Measurements from ENCODE around the gene JAKMIP2. TPM values are rescaled to one million over a fixed set of nuclear protein-coding genes. Genes with fewer than 3 reads are reported as not detected.
"Not testable (repeated sequence)": the region's sequence is repeated elsewhere in the genome, so short reads cannot be mapped to it uniquely, and the experiment has no call there.

Gene JAKMIP2
- under 1 TPM; 0.10 to 0.20 TPM for polyA plus RNA-seq

DNA sequence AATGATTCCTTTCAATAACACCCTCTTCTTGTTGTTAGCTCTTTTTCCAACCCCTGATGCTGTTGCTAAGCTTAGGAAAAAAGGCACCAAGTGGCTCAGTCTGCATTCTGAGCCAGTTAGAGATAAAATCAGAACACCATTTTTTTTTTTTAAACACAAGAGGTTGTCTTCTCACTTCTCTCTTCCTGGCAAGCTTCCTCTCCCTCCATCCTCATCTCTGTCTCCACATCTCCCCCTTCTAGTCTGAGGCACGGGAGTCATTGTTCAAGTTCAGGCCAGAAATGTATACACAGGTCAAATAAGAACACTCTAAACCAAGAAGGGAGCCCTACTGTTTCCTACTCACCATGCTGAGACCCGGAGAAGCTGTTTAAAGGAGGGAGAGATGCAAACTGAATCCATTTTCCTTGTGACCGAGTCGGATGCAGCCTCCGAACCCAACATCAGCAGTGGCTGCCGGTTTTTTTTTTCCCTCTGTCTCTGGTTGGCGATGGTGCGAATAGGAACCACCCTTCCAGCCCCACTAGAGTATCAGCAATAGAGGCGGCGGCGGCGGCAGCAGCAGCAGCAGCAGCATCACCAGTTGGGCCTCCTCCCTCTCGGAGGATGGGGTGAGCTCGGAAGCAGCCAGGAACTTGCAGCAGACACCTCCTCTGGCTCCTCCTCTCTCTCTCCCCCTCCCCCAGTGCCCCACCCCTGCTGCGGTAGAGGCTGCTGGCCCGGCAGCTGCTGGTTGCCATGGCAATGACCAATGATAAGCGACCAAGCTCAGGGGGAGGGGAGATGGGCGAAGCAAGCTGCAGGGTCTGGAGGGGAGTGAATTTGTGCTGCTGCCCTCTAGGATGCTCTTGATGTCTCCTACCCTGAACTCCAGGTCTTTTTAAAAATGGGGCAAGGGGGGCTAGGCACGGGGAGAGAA, at the start of gene JAKMIP2:
JAKMIP2 (minus strand) TSS at position 619 of the 919 bp plus-strand sequence. CDS start 110,922 bp downstream, outside the sequence.
- WGBS, 2 donors = 3 to 4% methylated on average over 18 to 19 of the region's 19 CpGs
- H3K36me3 ChIP-seq (ENCODE audit: control insufficient read depth in 2 of 2, insufficient read depth in 2 of 2, low read length in 1 of 2) = no peaks in the 10 kb centered on the region
- H3K27me3 ChIP-seq (ENCODE audit: control insufficient read depth in 1 of 2, insufficient read depth in 2 of 2, low read length in 2 of 2) = no peaks in the 10 kb centered on the region
- no peak within 1 kb of the TSS for H3K27ac ChIP-seq (ENCODE audit: low read depth in 2 of 2, low read length in 1 of 2)
- peak within 1 kb of the TSS; percentile 8 to 24 for H3K4me3 ChIP-seq (ENCODE audit: low read depth in 1 of 2, low read length in 2 of 2)
- H3K4me1 ChIP-seq (ENCODE audit: control insufficient read depth in 2 of 2, insufficient read depth in 2 of 2, low read length in 1 of 2) = no peaks in the 10 kb centered on the region
- H3K9me3 ChIP-seq (ENCODE audit: control insufficient read depth in 2 of 2, insufficient read depth in 1 of 2, low read depth in 1 of 2, low read length in 1 of 2) = no peaks in the 10 kb centered on the region

DNA sequence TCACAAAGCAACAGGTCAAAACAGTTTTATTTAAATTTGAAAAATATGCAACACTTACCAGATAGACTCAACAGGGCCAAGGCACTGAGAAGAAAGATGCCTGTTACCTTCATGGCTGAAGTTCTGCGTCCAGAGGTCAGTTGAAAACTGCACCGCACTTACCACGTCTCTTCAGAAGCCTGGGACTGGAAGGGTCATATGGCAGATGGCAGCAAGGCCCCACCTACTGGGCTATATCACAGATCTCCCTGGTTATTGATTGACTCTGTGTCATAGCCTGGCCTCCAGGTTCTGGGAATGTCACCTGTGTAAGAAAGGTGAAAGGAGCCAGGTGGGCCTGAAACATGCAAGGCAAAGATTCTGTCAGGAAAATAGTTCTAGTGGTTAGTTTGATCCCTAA, 48.9 kb upstream of the JAKMIP2 start, which contains the start of gene SPINK1:
SPINK1 (minus strand) TSS at position 207 of the 400 bp plus-strand sequence; CDS start at position 113, 94 bp downstream.
- H3K4me3 ChIP-seq (ENCODE audit: low read depth in 1 of 2, low read length in 2 of 2) = no peak within 1 kb of the TSS
- peaks cover 0 to 4% of the 10 kb centered on the region in 2 donors for H3K27me3 ChIP-seq (ENCODE audit: control insufficient read depth in 1 of 2, insufficient read depth in 2 of 2, low read length in 2 of 2)
- H3K9me3 ChIP-seq (ENCODE audit: control insufficient read depth in 2 of 2, insufficient read depth in 1 of 2, low read depth in 1 of 2, low read length in 1 of 2) = no peaks in the 10 kb centered on the region
- no peak within 1 kb of the TSS for H3K27ac ChIP-seq (ENCODE audit: low read depth in 2 of 2, low read length in 1 of 2)
- H3K36me3 ChIP-seq (ENCODE audit: control insufficient read depth in 2 of 2, insufficient read depth in 2 of 2, low read length in 1 of 2) = no peaks in the 10 kb centered on the region
- WGBS, 2 donors = 76 to 92% methylated on average over 3 of the region's 3 CpGs
- no peaks in the 10 kb centered on the region for H3K4me1 ChIP-seq (ENCODE audit: control insufficient read depth in 2 of 2, insufficient read depth in 2 of 2, low read length in 1 of 2)

GRCh38 chr5:147830035-147830434, 47.5 kb upstream of the JAKMIP2 start:
- Histone ChIP-seq H3K9me3 (ENCODE audit: control insufficient read depth in 2 of 2, insufficient read depth in 1 of 2, low read depth in 1 of 2, low read length in 1 of 2) (no peaks in the 10 kb centered on the region), H3K4me1 (ENCODE audit: control insufficient read depth in 2 of 2, insufficient read depth in 2 of 2, low read length in 1 of 2) (no peaks in the 10 kb centered on the region), H3K27me3 (ENCODE audit: control insufficient read depth in 1 of 2, insufficient read depth in 2 of 2, low read length in 2 of 2) (peaks cover 0 to 4% of the 10 kb centered on the region in 2 donors), H3K27ac (ENCODE audit: low read depth in 2 of 2, low read length in 1 of 2) (no peak overlapping the region), H3K36me3 (ENCODE audit: control insufficient read depth in 2 of 2, insufficient read depth in 2 of 2, low read length in 1 of 2) (no peaks in the 10 kb centered on the region), H3K4me3 (ENCODE audit: low read depth in 1 of 2, low read length in 2 of 2) (no peak overlapping the region)

DNA sequence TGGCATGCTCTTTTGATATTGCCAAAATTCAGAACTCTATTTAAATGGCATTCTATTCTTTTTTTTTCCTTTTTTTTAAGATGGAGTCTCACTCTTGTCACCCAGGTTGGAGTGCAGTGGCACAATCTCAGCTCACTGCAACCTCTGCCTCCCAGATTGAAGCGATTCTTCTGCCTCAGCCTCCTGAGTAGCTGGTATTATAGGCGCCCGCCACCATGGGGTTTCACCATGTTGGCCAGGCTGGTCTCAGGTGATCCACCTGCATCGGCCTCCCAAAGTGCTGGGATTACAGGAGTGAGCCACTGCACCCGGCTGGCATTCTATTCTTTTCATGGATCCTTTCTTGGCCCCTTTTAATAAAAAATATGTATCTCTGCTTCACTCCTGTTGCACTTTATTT, 44.5 kb upstream of the JAKMIP2 start:
- H3K9me3 ChIP-seq (ENCODE audit: control insufficient read depth in 2 of 2, insufficient read depth in 1 of 2, low read depth in 1 of 2, low read length in 1 of 2); H3K4me1 ChIP-seq (ENCODE audit: control insufficient read depth in 2 of 2, insufficient read depth in 2 of 2, low read length in 1 of 2); H3K36me3 ChIP-seq (ENCODE audit: control insufficient read depth in 2 of 2, insufficient read depth in 2 of 2, low read length in 1 of 2); H3K4me3 ChIP-seq (ENCODE audit: low read depth in 1 of 2, low read length in 2 of 2); H3K27me3 ChIP-seq (ENCODE audit: control insufficient read depth in 1 of 2, insufficient read depth in 2 of 2, low read length in 2 of 2); H3K27ac ChIP-seq (ENCODE audit: low read depth in 2 of 2, low read length in 1 of 2): not testable (repeated sequence)
- 80 to 87% methylated on average over 5 of the region's 5 CpGs for WGBS, 2 donors

DNA sequence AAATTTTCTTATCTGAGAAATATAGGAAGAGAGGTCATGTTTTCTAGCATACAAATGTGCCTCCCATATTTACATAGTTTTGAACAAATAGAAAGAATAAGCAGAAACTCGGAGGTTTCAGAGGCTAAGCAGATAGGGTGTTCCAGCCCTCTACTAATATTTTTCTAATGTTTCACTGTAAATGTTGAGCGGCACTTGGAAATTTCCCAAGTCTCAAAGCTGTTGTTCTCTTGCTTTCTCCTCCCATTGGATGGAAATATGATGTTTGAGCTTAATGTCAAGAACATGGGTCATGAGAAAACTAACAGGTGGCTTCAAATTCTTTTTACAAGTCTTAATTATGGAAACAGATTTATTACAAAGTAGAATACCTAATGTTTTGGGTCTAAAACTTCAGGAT, 43.8 kb upstream of the JAKMIP2 start:
- no peaks in the 10 kb centered on the region for H3K9me3 ChIP-seq (ENCODE audit: control insufficient read depth in 2 of 2, insufficient read depth in 1 of 2, low read depth in 1 of 2, low read length in 1 of 2)
- H3K36me3 ChIP-seq (ENCODE audit: control insufficient read depth in 2 of 2, insufficient read depth in 2 of 2, low read length in 1 of 2) = no peaks in the 10 kb centered on the region
- no peaks in the 10 kb centered on the region for H3K4me1 ChIP-seq (ENCODE audit: control insufficient read depth in 2 of 2, insufficient read depth in 2 of 2, low read length in 1 of 2)
- WGBS, 2 donors = 47 to 54% methylated on average over 2 of the region's 2 CpGs
- no peak overlapping the region for H3K27ac ChIP-seq (ENCODE audit: low read depth in 2 of 2, low read length in 1 of 2)
- H3K27me3 ChIP-seq (ENCODE audit: control insufficient read depth in 1 of 2, insufficient read depth in 2 of 2, low read length in 2 of 2) = peaks cover 0 to 4% of the 10 kb centered on the region in 2 donors
- no peak overlapping the region for H3K4me3 ChIP-seq (ENCODE audit: low read depth in 1 of 2, low read length in 2 of 2)

DNA sequence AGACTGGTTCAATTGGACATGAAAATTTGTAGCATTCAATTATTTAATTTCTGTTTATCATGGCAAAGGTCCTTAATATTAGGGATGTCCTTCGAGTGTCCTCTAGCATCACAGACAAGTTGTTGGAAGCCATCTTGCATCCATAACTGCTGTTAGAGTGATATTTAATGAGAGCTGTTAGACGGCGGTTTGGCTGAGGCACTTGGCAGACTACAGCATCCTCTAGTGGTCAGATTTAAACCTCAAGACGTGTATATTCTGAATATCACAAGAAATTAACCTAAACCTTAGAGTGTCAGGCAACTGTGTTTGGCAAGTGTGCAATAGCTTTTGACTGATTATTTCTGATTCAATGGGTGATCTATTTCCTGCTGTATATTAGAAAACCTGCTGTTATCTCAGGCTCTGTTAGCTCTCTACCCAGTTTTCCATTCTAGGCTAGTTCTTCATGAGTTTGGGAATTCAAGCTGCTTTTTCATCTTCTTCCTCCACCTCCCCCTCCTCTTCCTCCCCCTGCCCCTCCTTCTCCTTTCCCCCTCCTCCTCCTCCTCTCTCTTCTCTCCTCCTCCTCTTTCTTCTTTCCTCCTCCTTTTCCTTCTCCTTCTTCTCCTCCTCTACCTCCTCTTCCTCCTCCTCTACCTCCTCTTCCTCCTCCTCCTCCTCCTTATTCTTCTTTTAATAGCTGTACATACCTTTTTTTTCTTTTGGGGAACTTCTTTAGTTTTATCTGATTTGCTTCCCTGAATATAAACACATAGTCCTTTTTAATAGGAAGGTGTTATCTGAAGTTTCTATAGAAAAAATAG, 40.4 kb upstream of the JAKMIP2 start:
- H3K9me3 ChIP-seq (ENCODE audit: control insufficient read depth in 2 of 2, insufficient read depth in 1 of 2, low read depth in 1 of 2, low read length in 1 of 2) = no peaks in the 10 kb centered on the region
- H3K4me1 ChIP-seq (ENCODE audit: control insufficient read depth in 2 of 2, insufficient read depth in 2 of 2, low read length in 1 of 2) = no peaks in the 10 kb centered on the region
- H3K36me3 ChIP-seq (ENCODE audit: control insufficient read depth in 2 of 2, insufficient read depth in 2 of 2, low read length in 1 of 2) = no peaks in the 10 kb centered on the region
- no peak overlapping the region for H3K4me3 ChIP-seq (ENCODE audit: low read depth in 1 of 2, low read length in 2 of 2)
- H3K27me3 ChIP-seq (ENCODE audit: control insufficient read depth in 1 of 2, insufficient read depth in 2 of 2, low read length in 2 of 2) = no peaks in the 10 kb centered on the region
- WGBS, 2 donors = 8 to 16% methylated on average over 4 of the region's 4 CpGs
- H3K27ac ChIP-seq (ENCODE audit: low read depth in 2 of 2, low read length in 1 of 2) = no peak overlapping the region

GRCh38 chr5:147822222-147822621, 39.7 kb upstream of the JAKMIP2 start:
- H3K27ac ChIP-seq (ENCODE audit: low read depth in 2 of 2, low read length in 1 of 2); H3K9me3 ChIP-seq (ENCODE audit: control insufficient read depth in 2 of 2, insufficient read depth in 1 of 2, low read depth in 1 of 2, low read length in 1 of 2); H3K27me3 ChIP-seq (ENCODE audit: control insufficient read depth in 1 of 2, insufficient read depth in 2 of 2, low read length in 2 of 2); H3K4me3 ChIP-seq (ENCODE audit: low read depth in 1 of 2, low read length in 2 of 2); H3K36me3 ChIP-seq (ENCODE audit: control insufficient read depth in 2 of 2, insufficient read depth in 2 of 2, low read length in 1 of 2); H3K4me1 ChIP-seq (ENCODE audit: control insufficient read depth in 2 of 2, insufficient read depth in 2 of 2, low read length in 1 of 2): not testable (repeated sequence)
- WGBS, 2 donors = 79 to 93% methylated on average over 3 of the region's 3 CpGs

GRCh38 chr5:147821766-147822165, 39.2 kb upstream of the JAKMIP2 start:
- Histone ChIP-seq H3K36me3 (ENCODE audit: control insufficient read depth in 2 of 2, insufficient read depth in 2 of 2, low read length in 1 of 2) (no peaks in the 10 kb centered on the region), H3K9me3 (ENCODE audit: control insufficient read depth in 2 of 2, insufficient read depth in 1 of 2, low read depth in 1 of 2, low read length in 1 of 2) (no peaks in the 10 kb centered on the region), H3K27me3 (ENCODE audit: control insufficient read depth in 1 of 2, insufficient read depth in 2 of 2, low read length in 2 of 2) (no peaks in the 10 kb centered on the region), H3K4me3 (ENCODE audit: low read depth in 1 of 2, low read length in 2 of 2) (no peak overlapping the region), H3K27ac (ENCODE audit: low read depth in 2 of 2, low read length in 1 of 2) (no peak overlapping the region), H3K4me1 (ENCODE audit: control insufficient read depth in 2 of 2, insufficient read depth in 2 of 2, low read length in 1 of 2) (no peaks in the 10 kb centered on the region)
- WGBS, 2 donors = 75 to 89% methylated on average over 5 of the region's 5 CpGs

GRCh38 chr5:147819261-147819770, 36.8 kb upstream of the JAKMIP2 start:
- Histone ChIP-seq H3K4me1 (ENCODE audit: control insufficient read depth in 2 of 2, insufficient read depth in 2 of 2, low read length in 1 of 2) (no peaks in the 10 kb centered on the region), H3K27me3 (ENCODE audit: control insufficient read depth in 1 of 2, insufficient read depth in 2 of 2, low read length in 2 of 2) (no peaks in the 10 kb centered on the region), H3K4me3 (ENCODE audit: low read depth in 1 of 2, low read length in 2 of 2) (no peak overlapping the region), H3K27ac (ENCODE audit: low read depth in 2 of 2, low read length in 1 of 2) (no peak overlapping the region), H3K9me3 (ENCODE audit: control insufficient read depth in 2 of 2, insufficient read depth in 1 of 2, low read depth in 1 of 2, low read length in 1 of 2) (no peaks in the 10 kb centered on the region), H3K36me3 (ENCODE audit: control insufficient read depth in 2 of 2, insufficient read depth in 2 of 2, low read length in 1 of 2) (no peaks in the 10 kb centered on the region)
- 27 to 37% methylated on average over 1 of the region's 1 CpG for WGBS, 2 donors
